PFSK-1 (cell line): Measurements from ENCODE around the gene PHACTR3.

ENCODE experiments used
- FOXP2 ChIP-seq: optimal IDR thresholded peaks from 2 replicates; pipeline ENCODE3; 2011; ENCODE audit warnings: borderline replicate concordance, control low read depth, inconsistent platforms; ENCODE audit not compliant: insufficient read depth; ENCODE audit errors: extremely low read length, extremely low read depth
- POLR2AphosphoS5 ChIP-seq: IDR thresholded peaks from 2 replicates; pipeline ENCODE4 v1.6.1; 2012; ENCODE audit warnings: low read depth, mild to moderate bottlenecking, control low read depth, low read length, moderate library complexity
- SIN3A ChIP-seq: IDR thresholded peaks from 2 replicates; pipeline ENCODE4 v1.6.1; 2012; ENCODE audit warnings: mild to moderate bottlenecking, low read length, moderate library complexity, borderline replicate concordance; ENCODE audit not compliant: insufficient read depth
- TAF1 ChIP-seq: IDR thresholded peaks from 2 replicates; pipeline ENCODE4 v1.6.1; 2012; ENCODE audit warnings: low read length, control low read depth, borderline replicate concordance; ENCODE audit not compliant: insufficient read depth
- TF ChIP-seq, protein P1 (sequence below), 2 experiments: IDR thresholded peaks; 2 replicates each; pipeline versions ENCODE4 v1.6.1 to v1.8.0; 2011 to 2012; ENCODE audit warnings: low read depth in 2 of 2, low read length in 2 of 2, control low read depth in 1 of 2, inconsistent platforms in 1 of 2, mild to moderate bottlenecking in 1 of 2, moderate library complexity in 1 of 2; ENCODE audit not compliant: insufficient read depth in 1 of 2

Gene PHACTR3

DNA sequence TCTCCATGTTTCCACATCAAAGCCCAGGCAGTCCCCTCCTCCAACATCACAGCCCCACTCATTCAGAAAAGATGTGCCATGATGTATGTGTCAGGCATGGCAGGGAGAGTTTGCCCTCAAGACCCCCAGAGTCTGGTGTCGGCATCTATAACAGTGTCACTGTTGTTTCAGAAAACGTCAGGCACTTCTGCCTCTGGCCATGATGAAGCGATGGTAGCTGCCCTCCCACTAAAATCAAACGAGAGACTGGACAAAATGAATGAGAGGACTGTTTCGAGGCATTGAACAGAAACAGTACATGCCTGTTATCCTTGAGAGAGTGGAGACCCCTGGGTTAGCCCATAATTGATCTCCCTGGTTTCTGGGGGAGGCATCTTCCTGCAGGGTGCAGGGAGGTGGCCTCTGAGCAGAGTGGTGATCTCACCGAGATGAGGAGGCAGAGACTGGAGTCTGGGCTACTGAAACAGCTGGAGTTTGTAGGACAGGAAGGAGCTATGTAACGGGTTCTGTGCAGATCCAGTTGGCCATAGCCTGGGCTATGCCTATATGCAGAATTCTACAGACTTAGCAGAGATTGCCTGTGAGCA is 184.6 kb downstream of the PHACTR3 start:
- no peak for TF ChIP-seq POLR2AphosphoS5
- TF ChIP-seq FOXP2: no peak
- TF ChIP-seq, protein P1, sequence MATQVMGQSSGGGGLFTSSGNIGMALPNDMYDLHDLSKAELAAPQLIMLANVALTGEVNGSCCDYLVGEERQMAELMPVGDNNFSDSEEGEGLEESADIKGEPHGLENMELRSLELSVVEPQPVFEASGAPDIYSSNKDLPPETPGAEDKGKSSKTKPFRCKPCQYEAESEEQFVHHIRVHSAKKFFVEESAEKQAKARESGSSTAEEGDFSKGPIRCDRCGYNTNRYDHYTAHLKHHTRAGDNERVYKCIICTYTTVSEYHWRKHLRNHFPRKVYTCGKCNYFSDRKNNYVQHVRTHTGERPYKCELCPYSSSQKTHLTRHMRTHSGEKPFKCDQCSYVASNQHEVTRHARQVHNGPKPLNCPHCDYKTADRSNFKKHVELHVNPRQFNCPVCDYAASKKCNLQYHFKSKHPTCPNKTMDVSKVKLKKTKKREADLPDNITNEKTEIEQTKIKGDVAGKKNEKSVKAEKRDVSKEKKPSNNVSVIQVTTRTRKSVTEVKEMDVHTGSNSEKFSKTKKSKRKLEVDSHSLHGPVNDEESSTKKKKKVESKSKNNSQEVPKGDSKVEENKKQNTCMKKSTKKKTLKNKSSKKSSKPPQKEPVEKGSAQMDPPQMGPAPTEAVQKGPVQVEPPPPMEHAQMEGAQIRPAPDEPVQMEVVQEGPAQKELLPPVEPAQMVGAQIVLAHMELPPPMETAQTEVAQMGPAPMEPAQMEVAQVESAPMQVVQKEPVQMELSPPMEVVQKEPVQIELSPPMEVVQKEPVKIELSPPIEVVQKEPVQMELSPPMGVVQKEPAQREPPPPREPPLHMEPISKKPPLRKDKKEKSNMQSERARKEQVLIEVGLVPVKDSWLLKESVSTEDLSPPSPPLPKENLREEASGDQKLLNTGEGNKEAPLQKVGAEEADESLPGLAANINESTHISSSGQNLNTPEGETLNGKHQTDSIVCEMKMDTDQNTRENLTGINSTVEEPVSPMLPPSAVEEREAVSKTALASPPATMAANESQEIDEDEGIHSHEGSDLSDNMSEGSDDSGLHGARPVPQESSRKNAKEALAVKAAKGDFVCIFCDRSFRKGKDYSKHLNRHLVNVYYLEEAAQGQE (IDR thresholded peaks at IDR 0.05; ENCODE audit: insufficient read depth in 1 of 2, low read depth in 2 of 2, low read length in 2 of 2): no peak
- TF ChIP-seq SIN3A: no peak
- TF ChIP-seq TAF1: no peak

DNA sequence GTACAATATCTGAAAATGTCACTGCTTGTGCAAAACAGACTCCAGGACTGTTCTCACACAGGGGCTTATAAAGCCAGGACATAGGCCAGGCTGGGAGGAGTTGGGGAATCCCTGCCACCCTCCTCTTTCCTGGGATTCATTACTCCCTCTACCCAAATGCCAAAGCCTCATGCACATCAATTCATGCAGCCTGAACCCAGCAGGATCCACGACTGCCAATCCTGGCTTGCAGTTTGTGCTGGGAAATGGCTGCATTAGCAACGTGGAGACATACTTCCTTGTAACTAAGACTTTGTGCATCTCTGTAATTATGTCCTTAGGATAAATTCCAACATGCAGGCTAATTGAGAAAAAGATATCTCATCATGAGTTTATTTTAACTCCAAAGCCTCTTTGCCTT is 185.3 kb downstream of the PHACTR3 start:
- no peak for TF ChIP-seq POLR2AphosphoS5

DNA sequence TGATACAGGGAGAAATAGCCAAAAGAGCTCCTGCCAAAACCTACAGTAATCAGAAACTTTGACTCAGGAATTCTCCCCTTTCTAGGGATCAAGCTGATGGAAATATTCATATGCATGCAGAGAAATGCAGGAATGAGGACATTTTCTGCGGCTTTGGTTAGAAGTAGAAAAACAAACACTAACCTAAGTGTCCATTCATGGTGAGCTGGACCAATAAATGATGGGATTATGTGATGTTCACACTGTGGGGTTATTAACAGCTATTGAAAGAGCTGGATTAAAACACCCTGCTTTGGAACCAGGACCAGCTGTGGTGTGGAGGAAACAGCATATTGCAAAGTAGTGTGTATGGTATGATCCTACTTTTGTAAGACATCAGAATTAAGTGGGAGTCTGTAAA is 186.0 kb downstream of the PHACTR3 start:
- TF ChIP-seq SIN3A (no peak), FOXP2 (no peak), TAF1 (no peak), POLR2AphosphoS5 (no peak)

DNA sequence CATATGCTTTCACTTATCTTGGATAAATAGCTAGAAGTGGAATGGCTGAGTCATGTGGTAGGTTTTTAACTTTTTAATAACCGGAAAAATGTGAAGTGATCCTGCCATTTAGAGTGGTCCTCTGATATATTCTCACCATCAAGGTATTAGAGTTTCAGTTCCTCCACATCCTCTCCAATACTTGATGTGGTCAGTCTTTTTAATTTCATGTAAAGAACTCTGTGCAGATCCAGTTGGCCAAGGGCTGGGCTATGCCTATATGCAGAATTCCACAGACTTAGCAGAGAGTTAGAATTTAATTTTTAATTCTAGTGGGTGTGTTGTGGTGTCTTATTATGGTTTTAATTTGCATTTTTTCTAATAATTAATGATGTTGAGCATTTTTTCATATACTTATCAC is 188.0 kb downstream of the PHACTR3 start:
- TF ChIP-seq, protein P1 (IDR thresholded peaks at IDR 0.05; ENCODE audit: insufficient read depth in 1 of 2, low read depth in 2 of 2, low read length in 2 of 2): no peak
- TF ChIP-seq SIN3A (no peak), FOXP2 (no peak), TAF1 (no peak), POLR2AphosphoS5 (no peak)

DNA sequence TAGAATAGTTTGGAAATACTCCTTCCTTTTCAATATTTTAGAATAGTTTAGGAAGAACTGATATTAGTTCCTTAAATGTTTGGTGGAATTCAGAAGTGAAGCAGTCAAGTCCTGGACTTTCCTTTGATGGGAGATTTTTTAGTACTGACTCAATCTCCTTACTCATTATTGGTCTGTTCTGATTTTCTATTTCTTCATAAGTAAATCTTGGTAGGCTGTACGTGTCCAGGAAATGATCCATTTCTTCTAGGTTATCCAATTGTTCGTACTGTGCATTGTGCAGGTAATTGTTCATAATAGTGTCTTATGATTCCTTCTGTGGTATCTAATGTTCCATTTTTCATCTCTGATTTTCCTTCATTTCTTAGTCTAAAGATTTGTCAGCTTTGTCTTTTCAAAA is 190.2 kb downstream of the PHACTR3 start:
- TF ChIP-seq SIN3A (no peak), FOXP2 (no peak), POLR2AphosphoS5 (no peak), TAF1 (no peak)
- TF ChIP-seq, protein P1 (IDR thresholded peaks at IDR 0.05; ENCODE audit: insufficient read depth in 1 of 2, low read depth in 2 of 2, low read length in 2 of 2): no peak

DNA sequence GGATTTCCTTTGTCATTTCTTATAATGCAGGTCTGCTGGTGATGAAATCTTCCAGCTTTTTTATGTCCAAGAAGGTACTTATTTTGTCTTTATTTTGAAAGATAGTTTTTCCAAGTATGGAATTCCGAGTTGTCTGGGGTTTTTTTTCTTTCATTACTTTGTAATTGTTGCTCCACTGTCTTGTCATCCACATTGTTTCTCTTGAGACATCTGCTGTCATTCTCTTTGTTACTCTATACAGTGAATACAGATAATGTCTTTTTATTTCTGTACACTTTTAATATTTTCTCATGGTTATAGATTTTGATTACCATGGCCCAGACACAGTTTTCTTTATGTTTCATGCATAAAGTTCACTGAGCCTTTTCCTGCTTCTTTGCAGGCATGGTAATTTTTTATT is 196.0 kb downstream of the PHACTR3 start:
- TF ChIP-seq POLR2AphosphoS5 (no peak), TAF1 (no peak), SIN3A (no peak), FOXP2 (no peak)
- TF ChIP-seq, protein P1 (IDR thresholded peaks at IDR 0.05; ENCODE audit: insufficient read depth in 1 of 2, low read depth in 2 of 2, low read length in 2 of 2): no peak
